Measurements from ENCODE around the gene ABCC9.

DNA sequence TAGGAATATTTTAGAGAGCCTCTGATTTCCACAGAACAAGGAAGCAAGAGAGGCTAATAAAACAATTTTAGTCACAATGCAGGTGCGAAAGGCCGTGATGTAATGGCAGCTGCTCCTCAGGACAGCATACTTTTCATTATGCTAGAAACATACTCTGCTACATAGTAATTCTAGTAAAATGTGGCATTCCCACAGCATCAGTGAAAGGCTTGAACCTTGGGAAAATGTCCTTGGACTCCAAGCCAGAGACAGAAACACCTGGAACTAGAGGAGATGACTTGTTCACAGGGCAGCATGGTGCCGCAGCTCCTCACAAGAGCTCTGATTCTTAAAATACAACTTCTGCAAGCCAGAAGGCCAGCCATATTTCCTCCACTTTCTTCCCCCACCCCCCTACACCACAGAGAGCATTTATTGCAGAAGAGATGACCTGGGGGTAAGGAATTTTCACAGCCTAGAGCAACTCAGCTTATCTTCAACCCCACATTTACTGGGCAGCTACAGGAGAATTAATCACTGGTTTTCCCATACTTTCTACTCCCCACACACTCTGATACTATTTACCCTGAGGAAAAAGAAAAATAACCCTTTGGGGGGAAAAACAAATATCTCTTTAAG is 15.8 kb downstream of the ABCC9 start:
- TF ChIP-seq, protein P1, sequence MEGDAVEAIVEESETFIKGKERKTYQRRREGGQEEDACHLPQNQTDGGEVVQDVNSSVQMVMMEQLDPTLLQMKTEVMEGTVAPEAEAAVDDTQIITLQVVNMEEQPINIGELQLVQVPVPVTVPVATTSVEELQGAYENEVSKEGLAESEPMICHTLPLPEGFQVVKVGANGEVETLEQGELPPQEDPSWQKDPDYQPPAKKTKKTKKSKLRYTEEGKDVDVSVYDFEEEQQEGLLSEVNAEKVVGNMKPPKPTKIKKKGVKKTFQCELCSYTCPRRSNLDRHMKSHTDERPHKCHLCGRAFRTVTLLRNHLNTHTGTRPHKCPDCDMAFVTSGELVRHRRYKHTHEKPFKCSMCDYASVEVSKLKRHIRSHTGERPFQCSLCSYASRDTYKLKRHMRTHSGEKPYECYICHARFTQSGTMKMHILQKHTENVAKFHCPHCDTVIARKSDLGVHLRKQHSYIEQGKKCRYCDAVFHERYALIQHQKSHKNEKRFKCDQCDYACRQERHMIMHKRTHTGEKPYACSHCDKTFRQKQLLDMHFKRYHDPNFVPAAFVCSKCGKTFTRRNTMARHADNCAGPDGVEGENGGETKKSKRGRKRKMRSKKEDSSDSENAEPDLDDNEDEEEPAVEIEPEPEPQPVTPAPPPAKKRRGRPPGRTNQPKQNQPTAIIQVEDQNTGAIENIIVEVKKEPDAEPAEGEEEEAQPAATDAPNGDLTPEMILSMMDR (IDR thresholded peaks at IDR 0.05 in 4 of 5, conservative IDR thresholded peaks at IDR 0.05 in 1 of 5), result no peak
- TF ChIP-seq POLR2A (IDR thresholded peaks at IDR 0.05), result no peak
